GM21423 (cell line): ENCODE data around the gene PLCB4.

ENCODE experiments used
- ATAC-seq: cut with Tn5 transposase; IDR thresholded peaks from one replicate; pipeline ENCODE4 v1.9.1; 2021; ENCODE audit warnings: mild to moderate bottlenecking, moderate library complexity; ENCODE audit not compliant: unreplicated experiment

PLCB4 gene

DNA sequence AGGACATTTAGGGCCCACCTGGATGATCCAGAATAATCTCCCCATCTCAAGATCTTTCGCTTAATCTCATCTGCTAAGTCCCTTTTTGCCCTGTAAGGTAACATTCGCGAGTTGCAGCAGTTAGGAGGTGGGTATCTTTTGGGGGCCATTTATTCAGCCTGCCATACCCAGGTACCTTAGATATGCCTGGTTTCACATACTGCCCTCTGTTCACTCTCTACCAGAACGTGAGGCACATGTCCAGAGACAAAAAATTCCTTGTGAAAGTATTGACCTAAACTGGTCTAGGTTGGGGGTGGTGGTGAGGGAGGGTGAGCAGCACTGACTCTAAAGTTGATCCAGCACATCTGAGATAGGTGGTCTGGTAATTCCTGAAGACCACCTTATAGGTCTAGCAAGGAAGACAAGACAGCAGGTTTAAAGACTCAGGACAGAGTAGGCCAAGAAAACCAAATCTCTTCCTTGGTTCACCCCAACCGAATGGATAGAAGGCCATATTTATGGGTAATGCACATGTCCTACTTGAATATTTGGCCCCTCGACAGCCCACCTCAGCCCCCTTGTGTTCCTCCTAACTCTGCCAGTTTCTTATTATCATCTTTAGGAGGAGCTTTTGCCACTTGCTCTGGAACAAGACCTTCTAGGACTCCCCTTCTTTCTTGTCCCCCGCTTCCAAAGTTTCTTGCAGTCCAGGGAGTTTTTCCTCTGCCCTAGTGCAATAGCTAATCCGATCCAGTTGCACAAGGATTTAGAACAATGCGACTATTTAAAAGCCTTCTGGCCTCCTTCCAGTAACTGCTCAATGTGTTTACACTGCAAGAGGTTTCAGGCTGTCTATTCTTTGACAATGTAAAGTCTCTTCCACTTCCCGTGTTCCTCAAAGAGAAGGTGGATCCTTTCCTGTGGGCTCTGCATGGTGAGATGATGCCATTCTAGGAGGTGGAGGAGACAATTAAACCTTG lies 232.5 kb downstream of the PLCB4 start:
- no peak for ATAC-seq

DNA sequence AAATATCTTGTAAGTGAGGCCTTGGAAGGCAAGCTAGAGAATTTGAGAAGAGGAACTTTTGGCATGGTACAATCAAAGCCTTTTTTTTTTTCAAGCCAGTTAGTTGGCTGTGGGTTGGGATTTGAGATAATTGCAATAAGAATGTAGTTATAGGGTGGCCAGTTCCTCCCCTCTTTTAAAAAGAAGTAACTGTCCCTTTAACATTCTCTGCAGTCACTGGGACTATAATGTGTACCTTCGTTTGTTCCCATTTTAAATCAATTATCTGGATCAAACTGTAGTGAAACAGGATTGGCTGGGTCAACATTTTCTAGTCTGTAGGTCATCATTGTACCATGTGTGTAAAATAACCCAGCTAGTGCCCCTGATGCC lies 233.2 kb downstream of the PLCB4 start:
- no peak for ATAC-seq

DNA sequence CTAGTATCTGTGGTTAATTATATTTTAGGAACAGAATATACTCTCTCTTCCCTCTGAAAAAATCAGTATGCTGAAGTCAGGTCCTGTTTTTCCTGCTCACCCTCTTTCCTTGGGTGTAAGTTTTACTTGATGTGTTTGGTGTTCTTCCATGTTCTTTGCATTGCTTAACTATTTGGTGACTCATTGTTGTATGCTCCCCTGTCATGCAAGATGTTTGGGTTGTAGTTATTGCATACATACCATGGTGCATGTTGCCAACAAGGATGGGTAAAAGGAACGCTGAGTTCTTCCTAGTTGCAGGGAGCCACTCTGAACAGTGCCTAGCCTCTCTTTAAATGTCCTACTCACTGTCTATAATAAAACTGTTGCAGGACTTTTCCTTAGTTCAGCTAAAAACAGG lies 237.6 kb downstream of the PLCB4 start:
- no peak for ATAC-seq

DNA sequence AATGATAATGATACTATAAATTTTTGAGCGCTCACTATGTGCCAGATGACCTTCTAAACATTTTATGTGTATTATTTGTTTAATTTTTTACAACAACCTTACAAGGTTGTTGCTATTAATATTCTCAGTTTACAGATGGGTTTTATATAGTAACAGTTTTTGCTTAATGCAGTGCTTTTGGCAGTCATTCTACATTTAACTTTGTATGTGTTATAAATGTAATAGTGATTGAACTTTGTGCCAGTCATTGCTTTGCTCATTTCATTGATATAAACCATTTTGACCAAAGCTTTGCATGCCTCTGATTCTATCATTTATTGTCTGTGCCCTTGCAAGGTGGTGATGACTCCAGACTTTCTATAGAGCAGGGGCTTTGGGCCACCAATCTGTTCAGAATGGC lies 239.2 kb downstream of the PLCB4 start:
- ATAC-seq, result no peak

DNA sequence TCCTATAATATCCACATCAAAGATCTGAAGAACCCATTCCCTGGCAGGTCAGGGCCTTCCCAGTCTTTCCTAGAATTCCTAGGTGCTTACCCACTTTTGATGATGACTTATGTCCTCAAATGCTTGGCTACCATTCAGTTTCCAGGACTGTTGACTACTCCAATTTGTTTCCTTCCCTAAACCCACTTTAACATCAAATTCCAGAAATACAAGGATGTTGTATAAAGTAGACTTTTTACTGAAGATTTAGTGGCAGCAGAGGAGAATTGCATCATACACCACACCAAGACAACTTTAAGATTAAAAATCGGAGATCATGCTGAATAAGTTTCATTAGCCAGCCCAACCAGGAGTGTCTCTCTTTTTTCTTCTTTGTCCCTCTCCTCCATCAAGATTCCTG lies 242.2 kb downstream of the PLCB4 start:
- ATAC-seq, result no peak

DNA sequence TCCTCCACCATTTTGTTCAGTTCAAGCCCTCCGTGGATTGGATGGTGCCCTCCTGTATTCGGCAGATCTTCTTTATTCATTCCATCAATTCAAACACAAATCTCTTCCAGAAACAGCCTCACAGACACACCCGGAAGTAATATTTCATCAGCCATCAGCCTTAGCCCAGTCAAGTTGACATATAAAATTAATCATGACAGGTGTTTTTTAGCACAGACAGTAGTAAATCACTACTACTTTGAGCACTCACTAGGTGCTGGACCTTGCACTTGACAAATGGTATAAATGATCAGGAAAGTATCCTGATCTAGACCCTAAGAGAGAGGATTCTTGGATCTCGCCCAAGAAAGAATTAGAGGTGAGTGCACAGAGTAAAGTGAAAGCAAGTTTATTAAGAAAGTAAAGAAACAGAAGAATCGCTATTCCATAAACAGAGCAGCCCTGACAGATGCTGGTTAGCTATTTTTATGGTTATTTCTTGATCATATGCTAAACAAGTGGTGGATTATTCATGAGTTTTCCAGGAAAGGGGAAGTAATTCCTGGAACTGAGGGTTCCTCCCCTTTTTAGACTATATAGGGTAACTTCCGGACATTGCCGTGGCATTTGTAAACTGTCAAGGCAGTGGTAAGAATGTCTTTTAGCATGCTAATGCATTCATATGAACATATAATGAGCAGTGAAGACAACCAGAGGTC lies 250.9 kb downstream of the PLCB4 start:
- ATAC-seq, result no peak

DNA sequence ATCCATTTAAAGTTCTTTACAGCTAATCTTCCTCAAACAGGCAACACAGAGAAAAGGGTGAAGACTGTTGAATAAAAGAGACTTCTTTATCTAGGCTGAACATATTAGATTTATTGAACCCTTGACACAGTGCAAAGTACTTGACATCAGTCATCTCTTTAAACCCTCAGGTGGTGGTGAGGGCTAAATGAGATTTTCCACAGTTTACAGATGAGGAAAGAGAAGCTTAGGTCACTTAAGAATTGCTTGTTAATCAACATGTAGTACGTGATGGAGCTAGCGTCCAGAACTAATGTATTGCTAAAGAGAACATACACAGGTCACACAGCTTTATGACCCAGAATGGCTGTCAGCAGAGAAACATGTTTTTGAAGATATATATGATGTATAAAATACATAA lies 252.1 kb downstream of the PLCB4 start:
- ATAC-seq, result no peak

DNA sequence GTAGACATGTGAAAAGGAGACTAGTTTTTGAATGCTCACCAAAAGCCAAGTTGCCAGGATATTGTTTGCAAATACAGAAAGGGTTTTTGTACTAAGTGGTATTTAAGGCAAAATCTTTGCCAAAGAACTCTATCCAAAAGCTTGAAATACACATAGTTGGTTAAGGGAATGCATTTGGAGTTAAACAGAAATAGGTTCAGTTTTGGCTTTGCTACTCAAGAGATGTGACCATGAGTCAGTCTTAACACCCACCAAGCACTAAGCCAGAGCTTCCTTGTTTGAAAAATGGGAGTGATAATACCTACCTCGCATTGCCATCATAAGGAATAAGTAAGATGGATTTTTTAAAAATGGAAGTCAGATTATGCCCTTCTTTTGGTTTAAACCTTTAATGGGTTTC lies 253.8 kb downstream of the PLCB4 start:
- ATAC-seq, result no peak

DNA sequence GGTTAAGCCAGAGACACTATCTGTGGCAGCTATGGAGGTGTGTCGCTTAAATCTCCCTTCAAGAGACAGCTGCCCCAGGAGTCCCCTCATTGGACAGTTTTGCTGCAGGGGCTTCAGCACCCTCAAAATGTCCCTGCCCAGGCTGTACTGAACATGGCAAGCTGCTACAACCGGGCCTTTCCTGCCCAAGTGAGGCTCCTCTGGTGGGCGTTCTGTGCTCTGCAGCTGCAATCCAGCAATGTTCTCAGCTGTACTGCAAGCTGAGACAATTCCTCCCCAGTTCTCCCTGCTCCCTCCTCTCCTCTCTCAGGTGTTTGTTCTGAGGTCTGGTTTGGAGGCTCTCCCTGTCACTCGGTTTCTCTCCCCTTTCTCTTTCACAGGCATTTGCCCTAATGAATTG lies 254.7 kb downstream of the PLCB4 start:
- ATAC-seq, result no peak

DNA sequence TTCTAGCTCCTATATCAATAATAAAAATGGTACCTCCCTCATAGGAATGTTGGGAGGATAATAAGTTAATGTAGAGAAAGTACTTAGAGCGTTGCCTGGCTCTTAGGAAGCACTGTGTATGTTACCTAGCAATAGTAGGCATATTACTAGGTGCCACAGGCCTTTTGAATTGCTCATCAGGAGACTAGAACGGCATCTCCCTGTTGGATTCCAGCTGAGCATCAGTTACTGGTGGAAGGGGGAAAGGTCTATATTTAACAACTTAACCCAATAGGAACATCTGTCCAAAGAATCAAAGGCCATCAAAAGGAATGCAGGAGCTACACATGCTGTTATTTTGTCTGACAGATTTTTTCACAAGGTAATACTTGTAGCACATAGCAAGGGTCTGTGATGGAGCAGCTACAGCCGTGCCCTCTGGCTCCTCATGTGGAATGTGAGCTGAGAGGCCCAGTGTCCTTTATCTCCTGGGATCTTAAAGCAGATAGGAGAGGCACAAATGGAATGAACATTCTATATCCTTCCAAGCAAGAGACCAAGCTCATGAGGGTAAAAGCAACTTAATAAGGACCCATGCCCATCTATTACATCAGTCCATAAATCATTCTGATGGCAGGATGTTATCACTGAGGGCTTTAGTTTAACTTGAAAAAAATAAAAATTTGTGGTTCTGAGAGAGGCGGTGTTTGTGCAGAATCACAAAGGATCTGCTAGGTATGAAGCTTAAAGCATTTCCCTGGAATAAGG lies 260.6 kb downstream of the PLCB4 start:
- ATAC-seq, result no peak

DNA sequence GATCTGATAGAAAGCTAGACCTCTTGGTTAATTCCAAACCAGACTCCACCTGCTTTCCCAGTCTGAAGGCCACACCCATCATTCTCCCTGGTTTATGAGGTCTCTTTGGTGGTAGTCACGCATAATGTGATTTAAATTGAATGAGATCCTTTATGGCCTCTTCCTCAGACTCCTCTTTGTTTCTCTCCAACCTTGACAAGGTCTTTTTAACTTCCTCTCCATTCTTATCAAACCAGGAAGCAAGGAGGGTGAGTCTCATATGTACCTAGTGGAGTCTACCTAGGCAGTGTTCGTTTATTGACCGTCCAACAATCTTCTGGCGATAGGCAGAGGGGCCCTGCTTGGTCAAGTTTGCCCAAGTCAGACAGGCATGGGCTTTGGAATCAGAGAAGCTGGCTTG lies 261.3 kb downstream of the PLCB4 start:
- no peak for ATAC-seq

DNA sequence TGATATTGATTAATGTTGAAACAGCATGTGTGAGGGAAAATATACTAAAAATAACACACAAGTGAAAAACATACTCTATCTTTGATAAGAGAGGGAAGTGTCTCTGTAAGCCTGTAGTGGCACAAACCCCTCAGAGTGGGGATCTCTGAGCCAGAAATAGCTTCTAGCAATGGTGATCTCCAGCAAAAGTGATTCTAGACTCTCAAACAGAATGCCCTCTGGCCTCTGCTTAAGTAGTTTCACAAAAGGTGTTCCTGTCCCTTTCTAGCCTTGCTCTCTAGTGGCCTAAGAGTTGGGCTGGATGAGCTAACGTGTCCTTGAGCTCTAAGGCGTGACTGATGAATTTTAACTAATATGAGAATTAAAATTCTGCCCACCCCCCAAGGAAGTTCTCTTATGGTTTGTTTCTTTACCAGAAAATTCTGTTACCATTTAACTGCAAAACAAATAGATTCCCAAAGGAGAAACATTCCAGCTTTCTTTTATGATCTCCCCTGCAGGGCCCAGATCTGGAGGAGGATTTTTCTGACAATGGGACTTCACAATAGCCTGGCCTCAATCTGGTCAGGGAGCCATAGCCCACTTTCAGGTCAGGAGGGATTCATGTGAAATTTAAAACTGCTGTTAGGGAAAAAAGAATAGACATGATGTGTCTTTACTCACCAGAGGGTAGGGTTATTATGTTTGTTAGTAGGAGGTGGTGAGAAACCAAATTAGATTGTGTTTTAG lies 263.0 kb downstream of the PLCB4 start:
- no peak for ATAC-seq

DNA sequence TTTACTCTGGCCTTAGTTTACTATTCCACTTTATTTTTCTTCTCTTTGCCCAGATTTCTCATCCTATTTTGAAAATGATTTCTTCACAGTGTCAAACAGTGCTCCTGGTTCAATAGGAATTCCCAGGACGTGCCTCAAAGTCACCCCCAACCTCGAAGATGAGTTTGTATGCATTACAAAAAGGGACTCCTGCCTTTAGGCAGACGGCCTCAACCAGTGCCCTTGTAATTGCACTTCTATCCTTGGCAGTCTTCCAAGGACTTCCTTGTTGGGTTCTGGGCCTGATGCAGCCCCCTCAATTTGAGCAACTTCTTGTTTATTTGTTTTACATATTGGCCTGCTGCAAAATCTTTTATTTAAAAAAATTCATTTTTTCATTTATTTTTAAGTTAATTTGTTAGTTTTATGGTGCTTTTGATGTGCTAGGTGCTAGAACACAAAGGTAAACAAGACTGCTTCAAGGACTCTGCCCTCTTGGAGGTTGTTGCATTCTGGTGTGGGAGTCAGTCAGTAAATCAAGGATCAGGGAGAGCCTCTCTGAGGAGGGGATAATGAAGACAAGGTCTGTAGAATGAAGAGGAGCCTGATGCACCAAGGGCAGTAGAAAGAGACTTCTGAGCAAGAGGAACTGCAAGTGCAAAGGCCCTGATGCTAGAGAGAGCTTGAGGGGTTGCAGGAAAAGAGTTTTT lies 264.0 kb downstream of the PLCB4 start:
- ATAC-seq, result no peak

DNA sequence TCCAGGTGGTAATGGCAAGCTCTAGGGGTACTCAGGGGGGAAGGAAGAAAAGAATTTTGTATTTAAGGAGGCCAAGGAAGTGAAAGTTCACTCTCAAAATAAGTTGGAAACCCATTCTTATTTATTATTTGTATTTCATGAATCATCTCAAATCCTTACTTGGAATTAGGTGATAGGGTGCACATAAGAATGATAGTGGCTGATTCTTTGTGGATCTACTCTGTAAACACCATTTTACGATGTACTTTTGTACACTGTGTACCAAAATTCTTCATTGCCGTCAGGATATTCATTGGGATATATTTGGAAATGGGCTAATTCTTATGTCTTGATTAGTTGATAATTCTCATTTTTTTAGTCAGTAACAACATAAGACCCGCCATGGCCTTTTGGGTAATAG lies 266.0 kb downstream of the PLCB4 start:
- ATAC-seq, result no peak

DNA sequence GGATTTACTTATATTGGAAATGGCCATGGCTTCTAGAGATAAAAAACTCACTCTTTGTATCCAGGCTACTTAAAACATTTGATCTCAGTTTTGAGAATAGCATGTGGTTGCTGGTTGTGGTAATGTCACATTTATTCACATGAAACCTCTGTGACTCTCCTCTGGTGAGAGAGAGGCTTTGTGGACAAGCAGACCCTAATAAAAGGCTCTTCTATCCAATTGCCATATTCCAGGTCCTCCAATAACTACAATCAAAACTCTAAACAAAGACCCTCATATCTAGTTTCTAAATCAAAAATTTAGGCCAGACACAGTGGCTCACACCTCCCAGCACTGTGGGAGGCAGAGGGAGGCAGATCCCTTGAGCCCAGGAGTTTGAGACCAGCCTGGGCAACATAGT lies 269.2 kb downstream of the PLCB4 start:
- no peak for ATAC-seq

DNA sequence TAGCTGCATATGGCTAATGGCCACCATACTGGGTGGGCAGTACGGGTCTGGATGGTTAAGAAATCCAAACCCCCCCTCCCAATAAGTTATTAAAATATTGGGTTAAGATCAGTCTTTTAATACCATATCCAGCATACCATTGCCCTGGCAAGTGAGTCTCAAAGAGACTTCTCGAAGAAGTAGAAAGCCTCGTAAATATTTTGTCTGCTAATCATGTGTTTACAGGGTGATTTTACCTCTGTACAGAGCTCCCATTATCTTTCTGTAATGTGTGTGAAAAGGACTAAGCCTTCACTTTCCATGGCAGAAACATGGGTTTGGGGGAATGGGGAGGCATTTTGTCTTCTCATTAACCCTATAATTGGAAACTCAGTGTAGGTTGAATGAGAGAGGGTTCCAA lies 270.8 kb downstream of the PLCB4 start:
- no peak for ATAC-seq

DNA sequence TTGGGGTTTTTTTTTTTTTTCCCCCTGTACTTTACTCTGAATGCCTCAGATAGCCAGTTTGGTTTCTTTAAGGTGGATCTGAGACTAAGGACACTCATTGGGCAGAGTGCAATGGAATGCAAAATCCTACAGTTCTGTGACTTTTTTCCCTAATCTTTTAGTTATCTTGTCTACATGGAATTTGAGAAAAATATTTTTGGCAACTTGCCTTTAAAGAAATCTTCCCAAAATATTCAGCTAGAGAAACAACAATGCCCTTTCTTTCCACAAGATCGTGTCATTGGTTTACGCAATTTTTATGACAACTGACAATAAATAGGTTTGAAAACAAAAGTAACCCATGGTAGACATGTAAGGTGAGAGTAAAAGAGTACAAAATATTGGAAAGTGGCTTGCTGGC lies 273.8 kb downstream of the PLCB4 start:
- no peak for ATAC-seq

DNA sequence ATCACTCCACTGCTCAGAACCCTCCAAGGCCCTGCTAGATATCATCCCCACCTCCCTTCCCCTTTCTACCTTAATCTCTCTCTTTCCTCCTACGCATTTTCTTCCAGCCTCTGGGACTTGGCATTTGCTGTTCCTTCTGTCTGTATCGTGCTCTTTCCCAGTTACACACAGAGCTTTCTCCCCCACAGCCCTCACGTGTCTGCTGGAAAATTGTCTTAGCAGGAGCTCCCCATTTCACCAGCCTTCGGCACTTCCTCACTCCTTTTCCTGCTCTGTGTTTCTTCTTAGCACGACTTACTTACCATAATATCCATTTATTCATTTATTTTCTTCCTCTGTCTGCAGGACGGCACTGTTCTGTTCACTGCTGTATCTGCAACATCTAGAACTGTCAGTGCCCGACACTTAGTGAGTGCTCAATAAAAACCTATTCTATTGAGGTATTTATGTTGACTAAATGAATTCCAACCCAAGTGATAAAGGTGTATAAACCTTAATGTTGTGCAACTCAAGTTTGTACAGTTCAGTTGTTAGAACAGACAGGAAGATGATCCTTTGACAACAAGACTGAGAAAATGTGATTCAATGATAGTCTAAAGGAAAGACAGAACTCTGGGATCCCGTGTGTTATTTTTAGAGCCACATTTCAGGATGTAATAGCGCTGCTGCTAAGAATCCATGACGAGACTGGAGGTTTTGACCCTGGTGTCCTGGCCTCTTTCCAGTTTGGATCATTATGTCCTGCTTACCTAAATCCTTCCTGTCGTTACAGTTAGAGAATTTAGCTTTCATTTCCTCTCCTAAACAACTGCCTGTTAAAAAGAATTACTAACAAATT lies 275.4 kb downstream of the PLCB4 start:
- ATAC-seq, result no peak

DNA sequence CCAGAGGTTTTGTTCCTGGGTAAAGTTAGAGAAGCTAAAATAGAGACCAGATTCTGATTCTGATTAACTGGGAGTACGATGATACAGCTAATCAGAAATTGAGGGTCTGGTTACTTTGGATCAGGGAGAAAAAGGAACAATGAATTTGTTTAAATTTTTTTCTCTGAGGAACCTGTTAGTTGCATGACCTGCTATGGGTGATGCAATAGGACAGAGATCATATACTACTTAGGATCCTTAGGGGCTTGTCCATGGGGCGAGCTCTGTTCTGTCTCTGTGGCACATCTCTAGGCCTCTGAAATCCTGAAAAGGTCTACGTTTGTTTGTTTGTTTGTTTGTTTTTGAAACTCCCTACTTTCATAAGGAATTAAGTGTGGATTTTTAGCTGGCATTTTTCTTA lies 279.4 kb downstream of the PLCB4 start:
- ATAC-seq, result no peak

DNA sequence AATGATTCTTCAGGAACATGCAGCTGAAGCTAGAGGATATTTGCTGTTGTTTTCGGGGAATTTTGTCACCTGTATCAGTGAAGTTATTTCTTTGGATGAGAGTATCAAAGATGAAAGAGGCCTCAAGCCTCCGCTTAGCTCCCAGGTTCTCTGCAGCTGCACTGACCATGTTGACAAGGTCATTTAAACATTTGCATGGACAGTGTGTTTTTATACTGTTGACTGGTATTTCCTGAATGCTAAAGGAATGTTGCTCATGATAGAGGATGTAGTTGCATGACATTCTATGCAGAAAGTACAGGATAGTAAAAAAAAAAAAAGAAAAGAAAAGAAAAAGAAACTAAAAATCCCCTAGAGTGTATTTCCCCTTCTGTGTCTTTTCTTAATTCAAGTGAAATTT lies 279.9 kb downstream of the PLCB4 start:
- no peak for ATAC-seq
